Suprapubic skin (tissue), 3 donors: ENCODE measurements around the gene RYR3.

Experiments used
- EP300 ChIP-seq: sonication (generic); formaldehyde crosslinking; IDR thresholded peaks from one replicate; pipeline ENCODE4 v1.6.1; 2017; ENCODE audit warnings: antibody characterized with exemption
- POLR2A ChIP-seq, 2 donors: fragments of 450-650 bp; IDR thresholded peaks; one replicate each; pipeline ENCODE4 v1.6.1; 2017; ENCODE audit warnings: antibody characterized with exemption in 2 of 2, mild to moderate bottlenecking in 2 of 2, moderate library complexity in 2 of 2
- TF ChIP-seq, protein P1 (sequence below), 2 donors: fragments of 200-600 bp in 1 of 2; fragments of 450-650 bp in 1 of 2; sonication (generic) in 1 of 2; IDR thresholded peaks; one replicate each; pipeline ENCODE4 v1.5.1; 2016 to 2019; ENCODE audit warnings: antibody characterized with exemption in 2 of 2, mild to moderate bottlenecking in 1 of 2, moderate library complexity in 1 of 2

DNA sequence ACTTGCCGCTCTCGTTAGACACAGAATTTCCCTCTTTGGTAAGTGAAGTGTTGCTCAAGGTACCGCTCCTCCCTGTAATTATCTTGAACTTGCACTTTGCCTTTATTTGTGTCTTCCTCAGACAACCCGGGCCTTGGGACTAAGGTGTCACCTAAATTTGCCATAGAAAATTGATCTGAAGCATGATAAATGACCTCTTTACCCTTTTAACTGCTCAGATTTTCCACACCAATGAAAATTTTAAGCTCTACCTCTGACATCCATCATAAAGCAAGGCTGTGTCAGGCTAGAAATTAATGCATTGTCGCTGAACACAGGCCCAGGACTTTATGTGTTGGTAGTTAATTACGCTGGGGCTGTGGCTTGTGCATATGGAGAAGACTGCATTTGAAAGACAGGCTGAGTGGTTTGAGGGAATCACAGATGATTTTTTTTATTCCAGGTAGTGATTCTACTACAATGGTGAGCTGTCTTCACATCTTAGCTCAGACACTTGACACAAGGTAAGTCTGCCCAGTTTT is 458.0 kb downstream of the RYR3 start:
- TF ChIP-seq, protein P1, sequence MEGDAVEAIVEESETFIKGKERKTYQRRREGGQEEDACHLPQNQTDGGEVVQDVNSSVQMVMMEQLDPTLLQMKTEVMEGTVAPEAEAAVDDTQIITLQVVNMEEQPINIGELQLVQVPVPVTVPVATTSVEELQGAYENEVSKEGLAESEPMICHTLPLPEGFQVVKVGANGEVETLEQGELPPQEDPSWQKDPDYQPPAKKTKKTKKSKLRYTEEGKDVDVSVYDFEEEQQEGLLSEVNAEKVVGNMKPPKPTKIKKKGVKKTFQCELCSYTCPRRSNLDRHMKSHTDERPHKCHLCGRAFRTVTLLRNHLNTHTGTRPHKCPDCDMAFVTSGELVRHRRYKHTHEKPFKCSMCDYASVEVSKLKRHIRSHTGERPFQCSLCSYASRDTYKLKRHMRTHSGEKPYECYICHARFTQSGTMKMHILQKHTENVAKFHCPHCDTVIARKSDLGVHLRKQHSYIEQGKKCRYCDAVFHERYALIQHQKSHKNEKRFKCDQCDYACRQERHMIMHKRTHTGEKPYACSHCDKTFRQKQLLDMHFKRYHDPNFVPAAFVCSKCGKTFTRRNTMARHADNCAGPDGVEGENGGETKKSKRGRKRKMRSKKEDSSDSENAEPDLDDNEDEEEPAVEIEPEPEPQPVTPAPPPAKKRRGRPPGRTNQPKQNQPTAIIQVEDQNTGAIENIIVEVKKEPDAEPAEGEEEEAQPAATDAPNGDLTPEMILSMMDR (IDR thresholded peaks at IDR 0.05): no peak
- TF ChIP-seq EP300 (no peak), POLR2A (IDR thresholded peaks at IDR 0.05) (no peak)
